ENCODE data around the gene MACC1. TPM values are rescaled to one million over a fixed set of nuclear protein-coding genes. Genes with fewer than 3 reads are reported as not detected.

MACC1 gene
- polyA plus RNA-seq, 3 donors = 6.9 to 13.6 (median 8.6) TPM

Other genes with a start within 250 kb of the MACC1 start
- gene ITGB8, start 113.5 kb upstream of the MACC1 start, polyA plus RNA-seq (ENCODE audit: insufficient read length in 3 of 3) = 10 to 100 TPM; 31.5 to 55.8 (median 43.1) TPM

Measured in renal pelvis (tissue), 3 donors.